ENCODE measurements around the gene ADAM12. TPM values are rescaled to one million over a fixed set of nuclear protein-coding genes. Genes with fewer than 3 reads are reported as not detected.

ADAM12 gene
- total and polyA plus RNA-seq, 2 donors (not counting 3 experiments of a cell fraction or from before 2014, with no cell fraction given), result 0.22 to 0.33 TPM

GRCh38 chr10:126233182-126234148 lies 154.8 kb downstream of the ADAM12 start:
- dilution Hi-C loops (cut with MboI; ENCODE audit: extremely low pct_ligation_motif_present, low sequenced_read_pairs) (no loop called here), intact Hi-C loops (cut with micrococcal nuclease) (no loop called here)
- Histone ChIP-seq H3K36me3 (ENCODE audit: control insufficient read depth in 2 of 2, extremely low read depth in 1 of 2, insufficient read depth in 2 of 2, low read length in 2 of 2) (no peaks in the 10 kb centered on the region), H4K20me1 (replicated peaks; ENCODE audit: control insufficient read depth, extremely low read depth, insufficient read depth, low read length) (no peaks in the 10 kb centered on the region), H3K79me2 (ENCODE audit: control insufficient read depth, insufficient read depth, low read length) (no peaks in the 10 kb centered on the region), H3K4me2 (ENCODE audit: insufficient read depth, low read length) (no peak overlapping the region), H3K9me1 (replicated peaks; ENCODE audit: control insufficient read depth, extremely low read depth, insufficient read depth, low read length) (no peaks in the 10 kb centered on the region), H3K4me1 (ENCODE audit: control insufficient read depth, extremely low read depth, insufficient read depth, low read length) (no peaks in the 10 kb centered on the region), H3K27me3 (ENCODE audit: control insufficient read depth in 2 of 2, insufficient read depth in 2 of 2, low read length in 2 of 2) (no peaks in the 10 kb centered on the region), H3K4me3 (replicated peaks in 1 of 3; ENCODE audit: insufficient read depth in 1 of 3, low read depth in 1 of 3, low read length in 3 of 3) (no peak overlapping the region), H3K27ac (ENCODE audit: insufficient read depth, low read depth, low read length) (no peak overlapping the region), H3K9me3 (replicated peaks; ENCODE audit: control insufficient read depth, insufficient read depth, low read length) (no peaks in the 10 kb centered on the region), H3K9ac (replicated peaks; ENCODE audit: extremely low read depth, insufficient read depth, low read length) (no peak overlapping the region), H2AFZ (ENCODE audit: low read depth, low read length) (no peak overlapping the region)
- no TSS peak for BruUV-seq (replicated peaks)
- no peak for FAIRE-seq
- CTCF ChIA-PET, result no interaction called here
- POLR2A ChIA-PET, result no interaction called here
- DNase-seq (ENCODE audit: low read depth, low spot score), result no peak
- TF ChIP-seq MAX (IDR thresholded peaks at IDR 0.05; ENCODE audit: insufficient read depth, insufficient read length), result no peak
- no peak for TF ChIP-seq POLR2AphosphoS5 (IDR thresholded peaks at IDR 0.05; ENCODE audit: insufficient read depth, low read depth, low read length)
- TF ChIP-seq MYC (IDR thresholded peaks at IDR 0.05; ENCODE audit: low read depth, low read length), result no peak
- no peak for TF ChIP-seq FOS (IDR thresholded peaks at IDR 0.05; ENCODE audit: borderline replicate concordance, insufficient read depth, low read length)
- no peak for TF ChIP-seq JUN (IDR thresholded peaks at IDR 0.05; ENCODE audit: borderline replicate concordance, insufficient read depth, insufficient read length, low read depth)
- TF ChIP-seq CTCF (IDR thresholded peaks at IDR 0.05; ENCODE audit: extremely low read depth in 1 of 2, insufficient read depth in 1 of 2, low read depth in 1 of 2, low read length in 2 of 2), result no peak
- no peak for TF ChIP-seq POLR2A (IDR thresholded peaks at IDR 0.05; ENCODE audit: low read depth, low read length)
- no peak for TF ChIP-seq GATA2 (IDR thresholded peaks at IDR 0.05; ENCODE audit: insufficient read depth, insufficient read length, low read depth, low read length)
- TF ChIP-seq EZH2 (IDR thresholded peaks at IDR 0.05; ENCODE audit: borderline replicate concordance, low read depth, low read length, severe bottlenecking), result no peak
